WTC11 (cell line): ENCODE data around the gene HSF5. TPM values are rescaled to one million over a fixed set of nuclear protein-coding genes. Genes with fewer than 3 reads are reported as not detected.

ENCODE experiments used
- ATAC-seq: fragments of 200-7000 bp; cut with Tn5 transposase; 2 replicates; pipeline ENCODE4 v1.10.0; 2021; ENCODE audit warnings: mild to moderate bottlenecking, moderate library complexity
- CTCF ChIA-PET: fragments of 300-600 bp; sonication (Branson Sonifier 250); formaldehyde crosslinking; loops from one replicate; lab custom pipeline; 2021; ENCODE audit warnings: antibody characterized with exemption; lab: Charles Lee
- POLR2A ChIA-PET: fragments of 350-600 bp; sonication (Branson Sonifier 250); formaldehyde crosslinking; loops from one replicate; lab custom pipeline; 2021; ENCODE audit warnings: antibody characterized with exemption; lab: Charles Lee
- DNase-seq: peaks from one replicate; pipeline ENCODE4 v3.0.0; 2021; ENCODE audit warnings: low spot score
- H3K27ac Mint-ChIP-seq: 2 replicates; pipeline ENCODE4 v1.8.0; 2021; ENCODE audit warnings: mixed read lengths
- H3K27me3 Mint-ChIP-seq: 2 replicates; pipeline ENCODE4 v1.8.0; 2021; ENCODE audit warnings: low read depth, mild to moderate bottlenecking, moderate library complexity, mixed read lengths
- H3K36me3 Mint-ChIP-seq: 2 replicates; pipeline ENCODE4 v1.8.0; 2021; ENCODE audit warnings: mixed read lengths
- H3K4me1 Mint-ChIP-seq: 2 replicates; pipeline ENCODE4 v1.8.0; 2022; ENCODE audit warnings: mixed read lengths
- H3K4me3 Mint-ChIP-seq: 2 replicates; pipeline ENCODE4 v1.8.0; 2021; ENCODE audit warnings: mild to moderate bottlenecking, moderate library complexity, mixed read lengths
- H3K9me3 Mint-ChIP-seq: 2 replicates; pipeline ENCODE4 v1.8.0; 2021; ENCODE audit warnings: mixed read lengths
- ATF2 ChIP-seq: sonication (generic); formaldehyde crosslinking; IDR thresholded peaks from 2 replicates; pipeline ENCODE4 v1.8.1; 2022; ENCODE audit warnings: low read depth, missing genetic modification reagents, borderline replicate concordance
- E2F4 ChIP-seq: sonication (generic); formaldehyde crosslinking; IDR thresholded peaks from 2 replicates; pipeline ENCODE4 v1.8.1; 2022; ENCODE audit warnings: low read depth, mild to moderate bottlenecking, moderate library complexity, missing genetic modification reagents, borderline replicate concordance
- ELF4 ChIP-seq: sonication (generic); formaldehyde crosslinking; IDR thresholded peaks from 2 replicates; pipeline ENCODE4 v1.8.1; 2022; ENCODE audit warnings: low read depth, mild to moderate bottlenecking, moderate library complexity, missing genetic modification reagents
- FOXJ3 ChIP-seq: sonication (generic); formaldehyde crosslinking; IDR thresholded peaks from 2 replicates; pipeline ENCODE4 v1.9.0; 2021; ENCODE audit warnings: missing genetic modification reagents, mild to moderate bottlenecking, borderline replicate concordance
- HMGXB4 ChIP-seq: sonication (generic); formaldehyde crosslinking; IDR thresholded peaks from 2 replicates; pipeline ENCODE4 v1.8.1; 2023; ENCODE audit warnings: mild to moderate bottlenecking, moderate library complexity, missing genetic modification reagents
- KAT7 ChIP-seq: sonication (generic); formaldehyde crosslinking; IDR thresholded peaks from 2 replicates; pipeline ENCODE4 v1.8.1; 2023; ENCODE audit warnings: missing genetic modification reagents, mild to moderate bottlenecking, borderline replicate concordance
- NR1H2 ChIP-seq: sonication (generic); formaldehyde crosslinking; IDR thresholded peaks from 2 replicates; pipeline ENCODE4 v1.9.0; 2021; ENCODE audit warnings: mild to moderate bottlenecking, moderate library complexity, missing genetic modification reagents
- NR2C2 ChIP-seq: sonication (generic); formaldehyde crosslinking; IDR thresholded peaks from 2 replicates; pipeline ENCODE4 v1.8.0; 2022; ENCODE audit warnings: mild to moderate bottlenecking, missing genetic modification reagents
- PRRX2 ChIP-seq: fragments of 250-450 bp; sonication (Bioruptor Pico); IDR thresholded peaks from 2 replicates; pipeline ENCODE4 v1.8.0; 2021; ENCODE audit warnings: mild to moderate bottlenecking
- SMAD3 ChIP-seq: sonication (generic); formaldehyde crosslinking; IDR thresholded peaks from 2 replicates; pipeline ENCODE4 v1.8.0; 2022; ENCODE audit warnings: missing genetic modification reagents, mild to moderate bottlenecking, borderline replicate concordance
- SOX15 ChIP-seq: fragments of 250-450 bp; sonication (Bioruptor Pico); IDR thresholded peaks from 2 replicates; pipeline ENCODE4 v1.9.0; 2021; ENCODE audit warnings: mild to moderate bottlenecking
- SP1 ChIP-seq: sonication (generic); formaldehyde crosslinking; conservative IDR thresholded peaks from 2 replicates; pipeline ENCODE4 v1.8.1; 2022; ENCODE audit warnings: missing genetic modification reagents
- ZNF232 ChIP-seq: sonication (generic); formaldehyde crosslinking; IDR thresholded peaks from 2 replicates; pipeline ENCODE4 v1.8.0; 2022; ENCODE audit warnings: mild to moderate bottlenecking, missing genetic modification reagents
- ZNF263 ChIP-seq: sonication (generic); formaldehyde crosslinking; IDR thresholded peaks from 2 replicates; pipeline ENCODE4 v1.8.1; 2022; ENCODE audit warnings: low read depth, mild to moderate bottlenecking, moderate library complexity, missing genetic modification reagents
- ZNF425 ChIP-seq: fragments of 250-450 bp; sonication (Bioruptor Pico); conservative IDR thresholded peaks from 2 replicates; pipeline ENCODE4 v1.9.0; 2021; ENCODE audit warnings: mild to moderate bottlenecking
- ZNF532 ChIP-seq: fragments of 250-450 bp; sonication (Bioruptor Pico); IDR thresholded peaks from 2 replicates; pipeline ENCODE4 v1.9.0; 2021; ENCODE audit warnings: mild to moderate bottlenecking, borderline replicate concordance
- ZNF671 ChIP-seq: fragments of 250-450 bp; sonication (Bioruptor Pico); IDR thresholded peaks from 2 replicates; pipeline ENCODE4 v1.8.0; 2021; ENCODE audit warnings: mild to moderate bottlenecking
- total RNA-seq: library from RNA; stranded (reverse); gene quantifications from 3 replicates; pipeline ENCODE4 v1.2.3, GENCODE V29; 2021

HSF5 gene
- total RNA-seq, 1 experiment from 2014 or later = 0.09 TPM

- POLR2A ChIA-PET = no interaction called here
These were observed 4.3 kb upstream of the HSF5 start for GRCh38 chr17:58492238-58493121.

GRCh38 chr17:58491510-58492045 lies 3.4 kb upstream of the HSF5 start:
- Mint-ChIP-seq H3K4me3 (no peak overlapping the region), H3K27ac (no peak overlapping the region), H3K4me1 (no peaks in the 10 kb centered on the region), H3K36me3 (peaks cover 66% of the 10 kb centered on the region), H3K27me3 (peaks cover 17% of the 10 kb centered on the region), H3K9me3 (no peaks in the 10 kb centered on the region)
- POLR2A ChIA-PET = no interaction called here
- TF ChIP-seq SOX15 (CRISPR knock-in tag) = no peak
- TF ChIP-seq ATF2 = no peak
- no peak for TF ChIP-seq KAT7 (CRISPR knock-in tag)
- TF ChIP-seq ZNF263 (CRISPR knock-in tag) = no peak
- TF ChIP-seq HMGXB4 = no peak
- TF ChIP-seq FOXJ3 = no peak
- DNase-seq = no peak
- CTCF ChIA-PET = no interaction called here
- ATAC-seq = no peak

More at GRCh38 chr17:58492238-58493121, 4.3 kb upstream of the HSF5 start:
- no peak for DNase-seq
- ATAC-seq = no peak
- H3K4me3 Mint-ChIP-seq = no peak overlapping the region
- CTCF ChIA-PET = no interaction called here
- TF ChIP-seq ZNF425 (CRISPR knock-in tag) = no peak
- TF ChIP-seq ZNF232 (CRISPR knock-in tag) = no peak
- no peak for TF ChIP-seq PRRX2 (CRISPR knock-in tag)
- no peak for TF ChIP-seq SP1 (CRISPR knock-in tag)
- TF ChIP-seq ELF4 = no peak
- no peak for TF ChIP-seq SMAD3 (CRISPR knock-in tag)
- no peak for TF ChIP-seq E2F4 (CRISPR knock-in tag)
- TF ChIP-seq NR2C2 = no peak
- TF ChIP-seq ZNF671 (CRISPR knock-in tag) = no peak
- no peak for TF ChIP-seq ZNF532 (CRISPR knock-in tag)
- no peak for TF ChIP-seq ZNF263 (CRISPR knock-in tag)
- no peak for TF ChIP-seq NR1H2 (CRISPR knock-in tag)
- H3K27me3 Mint-ChIP-seq = peaks cover 8% of the 10 kb centered on the region
- H3K36me3 Mint-ChIP-seq = peaks cover 68% of the 10 kb centered on the region
- H3K9me3 Mint-ChIP-seq = no peaks in the 10 kb centered on the region
- no peaks in the 10 kb centered on the region for H3K4me1 Mint-ChIP-seq
- H3K27ac Mint-ChIP-seq = no peak overlapping the region
